Heart left ventricle (tissue), 16 donors: ENCODE data around the gene TMEM82. TPM values are rescaled to one million over a fixed set of nuclear protein-coding genes. Genes with fewer than 3 reads are reported as not detected.

Source experiments
- ATAC-seq, 4 donors: fragments of 200-7000 bp; cut with Tn5 transposase; one replicate each; pipeline ENCODE4 v1.9.1; 2020 to 2022; ENCODE audit warnings: moderate library complexity in 4 of 4, mild to moderate bottlenecking in 3 of 4, moderate number of reproducible peaks in 1 of 4
- DNase-seq, 5 donors: peaks; one replicate each; pipeline ENCODE4 v3.0.0-alpha.2; 2020
- H3K27ac ChIP-seq, 12 donors: fragments of 200-600 bp; sonication (generic) in 4 of 12; one replicate each; pipeline versions ENCODE4 v1.5.0 to v1.8.0; 2016 to 2022; ENCODE audit warnings: mild to moderate bottlenecking in 2 of 12
- H3K27me3 ChIP-seq, 9 donors: fragments of 200-600 bp; sonication (generic) in 2 of 9; one replicate each; pipeline versions ENCODE4 v1.5.1 to v1.8.0; 2016 to 2022; ENCODE audit warnings: mild to moderate bottlenecking in 3 of 9
- H3K36me3 ChIP-seq, 9 donors: fragments of 200-600 bp; sonication (generic) in 2 of 9; one replicate each; pipeline versions ENCODE4 v1.5.0 to v1.8.0; 2018 to 2022; ENCODE audit warnings: mild to moderate bottlenecking in 2 of 9
- H3K4me1 ChIP-seq, 12 donors: fragments of 200-600 bp; sonication (generic) in 4 of 12; one replicate each; pipeline versions ENCODE4 v1.5.0 to v1.8.0; 2016 to 2022; ENCODE audit warnings: mild to moderate bottlenecking in 3 of 12
- H3K4me3 ChIP-seq, 12 donors: fragments of 200-600 bp; sonication (generic) in 4 of 12; one replicate each; pipeline versions ENCODE4 v1.5.0 to v1.8.0; 2017 to 2022; ENCODE audit warnings: mild to moderate bottlenecking in 9 of 12, moderate library complexity in 4 of 12
- H3K9me3 ChIP-seq, 12 donors: fragments of 200-600 bp; sonication (generic) in 4 of 12; one replicate each; pipeline versions ENCODE4 v1.5.0 to v1.8.0; 2016 to 2022; ENCODE audit warnings: mild to moderate bottlenecking in 1 of 12
- POLR2A ChIP-seq, 2 donors: fragments of 450-650 bp; IDR thresholded peaks; one replicate each; pipeline ENCODE4 v1.6.1; 2017; ENCODE audit warnings: antibody characterized with exemption in 2 of 2, mild to moderate bottlenecking in 2 of 2, moderate library complexity in 2 of 2
- WGBS, 4 donors: extraction: QIAGEN DNeasy Blood & Tissue Kit in 2 of 4; methylation state at CpG; one replicate each; pipeline versions ENCODE4 v1.1.5 to v1.1.7; 2013 to 2018; 5-methylcytosine and 5-hydroxymethylcytosine counted together
- intact Hi-C, 10 donors: fragments of 100-400 bp; cut with DNase I; formaldehyde crosslinking; loops; one replicate each; pipeline versions ENCODE4 v1.11.1 to v1.14.2; 2022
- polyA plus RNA-seq, 2 donors: library from polyadenylated mRNA; stranded (reverse); fragments of 200-250 nt; gene quantifications; one replicate each; pipeline ENCODE4 v1.2.3, GENCODE V29; 2013
- total RNA-seq, 9 donors: library from RNA; depleted of rRNA in 2 of 9; stranded (reverse); fragments of >200 nt in 2 of 9; fragmentation: NEBNext Ultra II Directional in 3 of 9; extraction: Animal tissue kit (Norgen Biotek cat#: 25700) in 3 of 9; gene quantifications; one replicate each; pipeline versions ENCODE4 v1.1.0 to v1.2.4, GENCODE V29; 2016 to 2023
- TF ChIP-seq, protein P1 (sequence below), 12 donors: fragments of 200-600 bp; sonication (generic) in 4 of 12; IDR thresholded peaks; one replicate each; pipeline versions ENCODE4 v1.5.0 to v1.8.0; 2018 to 2022; ENCODE audit warnings: antibody characterized with exemption in 12 of 12, mild to moderate bottlenecking in 5 of 12
- donor health status: ischemic (EF 13 %, LVEDD 7.1; RV severe dilation, severe dysfunction).
- donor health status: healthy with polysubstance abuse.
- donor health status: DM: no; HTN: yes; CAD: no.
- donor health status: DM: no; HTN: no; CAD: no.
- donor health status: ischemic (EF 25% LVEDD 6.9; RV normal size, moderate dysfunction).
- donor health status: ischemic (EF 25% LVEDD 5.7; RV mildly dilated, moderate dysfunction).
- donor health status: healthy.
- donor health status: DM: yes; HTN: yes; CAD: no.
- donor health status: ischemic (EF 35%, LVEDD 5.7; RV mildly dilated, moderate dysfunction).
- donor health status: nonischemic (EF 11% LVEDD 7.7; RV severe dilation, severe dysfunction).
- donor health status: DM: yes; HTN: yes; CAD: no.
- donor health status: PGD.
- donor health status: ischemic (EF 29% LVEDD 5.4; RV normal size, mild dysfunction).
- donor health status: nonischemic (EF 23%, LVEDD 6.1; RV moderate dilation, normal function).

TMEM82 gene
- total and polyA plus RNA-seq, 11 donors = not detected

GRCh38 chr1:15764269-15764764 lies 22.0 kb downstream of the TMEM82 start:
- H3K4me1 ChIP-seq = peaks cover 0 to 65% (median 29%) of the 10 kb centered on the region in 12 donors
- TF ChIP-seq POLR2A (IDR thresholded peaks at IDR 0.05) = no peak
- TF ChIP-seq, protein P1, sequence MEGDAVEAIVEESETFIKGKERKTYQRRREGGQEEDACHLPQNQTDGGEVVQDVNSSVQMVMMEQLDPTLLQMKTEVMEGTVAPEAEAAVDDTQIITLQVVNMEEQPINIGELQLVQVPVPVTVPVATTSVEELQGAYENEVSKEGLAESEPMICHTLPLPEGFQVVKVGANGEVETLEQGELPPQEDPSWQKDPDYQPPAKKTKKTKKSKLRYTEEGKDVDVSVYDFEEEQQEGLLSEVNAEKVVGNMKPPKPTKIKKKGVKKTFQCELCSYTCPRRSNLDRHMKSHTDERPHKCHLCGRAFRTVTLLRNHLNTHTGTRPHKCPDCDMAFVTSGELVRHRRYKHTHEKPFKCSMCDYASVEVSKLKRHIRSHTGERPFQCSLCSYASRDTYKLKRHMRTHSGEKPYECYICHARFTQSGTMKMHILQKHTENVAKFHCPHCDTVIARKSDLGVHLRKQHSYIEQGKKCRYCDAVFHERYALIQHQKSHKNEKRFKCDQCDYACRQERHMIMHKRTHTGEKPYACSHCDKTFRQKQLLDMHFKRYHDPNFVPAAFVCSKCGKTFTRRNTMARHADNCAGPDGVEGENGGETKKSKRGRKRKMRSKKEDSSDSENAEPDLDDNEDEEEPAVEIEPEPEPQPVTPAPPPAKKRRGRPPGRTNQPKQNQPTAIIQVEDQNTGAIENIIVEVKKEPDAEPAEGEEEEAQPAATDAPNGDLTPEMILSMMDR (IDR thresholded peaks at IDR 0.05) = no peak
- ATAC-seq = peak in 1 of 4 donors; percentile 1
- no peaks in the 10 kb centered on the region for H3K9me3 ChIP-seq
- peaks cover 0 to 32% (median 9%) of the 10 kb centered on the region in 9 donors for H3K36me3 ChIP-seq
- no peak overlapping the region for H3K4me3 ChIP-seq
- H3K27me3 ChIP-seq = peaks cover 0 to 22% (median 0%) of the 10 kb centered on the region in 9 donors
- WGBS, 4 donors = 33 to 50% (median 41%) methylated on average over 8 to 10 of the region's 10 CpGs
- H3K27ac ChIP-seq = peak overlapping the region in 3 of 12 donors; percentile 10 to 45 (median 29)
- DNase-seq = no peak
- intact Hi-C loops = no loop called here

DNA sequence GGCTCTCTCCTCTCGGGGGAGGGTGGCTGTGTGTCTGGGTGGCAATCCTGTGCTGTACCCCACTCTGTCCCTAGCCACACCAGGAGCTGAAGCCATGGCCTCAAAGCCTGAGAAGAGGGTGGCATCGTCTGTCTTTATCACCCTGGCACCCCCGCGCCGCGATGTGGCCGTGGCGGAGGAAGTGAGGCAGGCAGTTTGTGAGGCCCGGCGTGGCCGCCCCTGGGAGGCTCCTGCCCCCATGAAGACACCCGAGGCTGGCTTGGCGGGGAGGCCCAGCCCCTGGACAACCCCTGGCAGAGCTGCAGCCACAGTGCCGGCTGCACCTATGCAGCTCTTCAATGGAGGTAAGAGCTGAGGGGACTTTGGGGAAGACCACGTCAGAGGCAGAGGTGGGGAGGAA lies 22.6 kb downstream of the TMEM82 start:
- Histone ChIP-seq H3K36me3 (peaks cover 0 to 35% (median 11%) of the 10 kb centered on the region in 9 donors), H3K27ac (no peak overlapping the region), H3K4me1 (peaks cover 0 to 59% (median 27%) of the 10 kb centered on the region in 12 donors), H3K9me3 (no peaks in the 10 kb centered on the region), H3K4me3 (no peak overlapping the region), H3K27me3 (peaks cover 0 to 16% (median 0%) of the 10 kb centered on the region in 9 donors)
- DNase-seq (no peak), ATAC-seq (no peak)
- WGBS, 4 donors = 86 to 94% (median 90%) methylated on average over 10 to 15 of the region's 15 CpGs
- intact Hi-C loops = no loop called here
- TF ChIP-seq, protein P1 (IDR thresholded peaks at IDR 0.05) = no peak
- TF ChIP-seq POLR2A (IDR thresholded peaks at IDR 0.05) = no peak

DNA sequence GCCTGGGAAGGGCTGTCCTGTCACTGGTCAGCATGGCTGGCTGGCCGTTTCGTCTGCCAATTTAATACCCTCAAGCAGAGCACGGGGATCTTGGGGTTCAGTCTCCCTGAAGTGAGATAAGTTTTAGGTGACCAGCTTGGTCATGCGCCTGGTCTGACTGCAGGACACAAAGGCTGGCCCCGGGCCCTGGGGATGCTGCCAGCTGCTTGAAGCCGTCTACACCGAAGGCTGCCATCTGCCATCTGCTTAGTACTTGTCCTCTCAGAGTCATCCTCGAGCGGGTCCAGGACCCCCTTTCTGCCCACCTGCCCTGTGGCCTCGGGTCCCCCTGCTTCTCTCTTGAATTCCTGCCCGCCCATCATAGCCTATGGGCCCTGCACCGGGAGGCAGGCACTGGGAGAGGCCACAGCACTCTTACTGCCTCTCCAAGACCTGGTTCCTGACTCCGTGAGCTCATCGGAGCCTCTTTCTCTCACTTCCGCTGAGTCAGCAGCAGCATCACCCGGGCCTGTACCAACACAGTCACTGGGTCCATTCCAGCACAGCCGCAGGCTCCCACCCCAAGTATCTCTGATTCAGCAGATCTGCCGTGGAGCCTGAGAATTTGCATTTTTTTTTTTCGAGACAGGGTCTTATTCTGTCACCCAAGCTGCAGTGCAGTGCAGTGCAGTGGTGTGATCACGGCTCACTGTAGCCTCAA lies 23.3 kb downstream of the TMEM82 start:
- H3K36me3 ChIP-seq = peaks cover 0 to 43% (median 16%) of the 10 kb centered on the region in 9 donors
- H3K4me1 ChIP-seq = peaks cover 0 to 51% (median 21%) of the 10 kb centered on the region in 12 donors
- DNase-seq = no peak
- TF ChIP-seq, protein P1 (IDR thresholded peaks at IDR 0.05) = no peak
- no peak for TF ChIP-seq POLR2A (IDR thresholded peaks at IDR 0.05)
- no peak overlapping the region for H3K27ac ChIP-seq
- no peaks in the 10 kb centered on the region for H3K9me3 ChIP-seq
- H3K27me3 ChIP-seq = peaks cover 0 to 8% (median 0%) of the 10 kb centered on the region in 9 donors
- intact Hi-C loops = no loop called here
- WGBS, 4 donors = 60 to 80% (median 68%) methylated on average over 19 to 20 of the region's 20 CpGs
- H3K4me3 ChIP-seq = no peak overlapping the region
- ATAC-seq = no peak

GRCh38 chr1:15767941-15768340 lies 25.6 kb downstream of the TMEM82 start:
- H3K27me3 ChIP-seq = no peaks in the 10 kb centered on the region
- intact Hi-C loops = no loop called here
- no peaks in the 10 kb centered on the region for H3K9me3 ChIP-seq
- H3K27ac ChIP-seq = no peak overlapping the region
- ATAC-seq (no peak), DNase-seq (no peak)
- H3K36me3 ChIP-seq = peaks cover 0 to 62% (median 39%) of the 10 kb centered on the region in 9 donors
- no peak overlapping the region for H3K4me3 ChIP-seq
- 85 to 98% (median 95%) methylated on average over 5 of the region's 5 CpGs for WGBS, 4 donors
- H3K4me1 ChIP-seq = peaks cover 0 to 28% (median 5%) of the 10 kb centered on the region in 12 donors
- TF ChIP-seq POLR2A (IDR thresholded peaks at IDR 0.05) = no peak
- TF ChIP-seq, protein P1 (IDR thresholded peaks at IDR 0.05) = no peak
